Activated naive CD8-positive, alpha-beta T cell treated with anti-CD3 and anti-CD28 coated beads, Interleukin-2, amount 50 U/mL, for 16 hours (primary cell): ENCODE measurements around the gene ZNF512B.
A peak's percentile ranks its signal among the peaks of the same experiment; 100 is the strongest.
"Not testable (repeated sequence)": the region's sequence is repeated elsewhere in the genome, so short reads cannot be mapped to it uniquely, and the experiment has no call there.

Experiments used
- DNase-seq: peaks from one replicate; pipeline ENCODE4 v3.0.0-alpha.2; 2020; ENCODE audit warnings: low read depth, low spot score

The ZNF512B gene

DNA sequence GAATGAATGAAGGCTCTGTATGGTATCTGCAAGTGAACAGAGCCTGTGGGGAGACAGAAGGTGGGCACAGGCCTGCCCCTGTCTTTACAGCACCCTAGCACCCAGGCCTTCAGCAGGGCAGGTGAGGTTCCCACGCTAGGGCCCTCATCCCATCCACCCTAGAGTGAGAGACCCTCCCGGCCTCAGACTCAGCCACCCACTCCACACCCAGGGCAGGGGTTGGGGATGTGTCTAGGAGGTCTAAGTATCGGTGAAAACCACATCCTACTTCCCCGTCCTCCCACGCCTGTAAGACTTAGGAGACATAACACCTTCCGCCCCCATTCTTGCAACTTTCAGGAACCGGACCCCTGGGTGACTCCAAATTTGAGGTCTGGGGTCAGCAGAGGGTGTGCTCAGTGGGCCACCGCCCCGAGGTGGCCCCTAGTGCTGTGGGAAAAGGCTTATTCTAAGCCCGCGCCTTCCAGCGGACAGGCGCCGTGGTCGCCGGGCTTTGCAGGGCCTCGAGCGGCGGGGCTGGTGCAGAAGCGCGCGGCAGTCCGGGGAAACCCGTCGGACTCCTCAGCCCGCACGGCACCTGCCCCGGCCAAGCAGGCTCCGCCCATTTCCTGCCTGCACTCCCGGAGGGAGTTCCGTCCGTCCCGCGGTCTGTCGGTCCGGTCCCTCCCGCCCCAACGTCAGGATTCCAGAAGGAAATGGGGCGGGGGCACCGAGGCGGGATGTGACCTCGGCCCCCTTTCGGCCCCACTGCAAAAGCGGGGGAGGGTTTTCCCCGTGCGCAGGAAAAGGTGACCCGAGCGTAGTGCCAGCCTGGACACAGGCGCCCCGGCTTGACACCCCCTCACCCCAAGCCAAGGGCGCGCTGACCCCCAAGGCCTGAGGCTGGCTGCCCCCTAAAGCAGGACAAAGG, 8.8 kb upstream of the ZNF512B start:
- no peak for DNase-seq

DNA sequence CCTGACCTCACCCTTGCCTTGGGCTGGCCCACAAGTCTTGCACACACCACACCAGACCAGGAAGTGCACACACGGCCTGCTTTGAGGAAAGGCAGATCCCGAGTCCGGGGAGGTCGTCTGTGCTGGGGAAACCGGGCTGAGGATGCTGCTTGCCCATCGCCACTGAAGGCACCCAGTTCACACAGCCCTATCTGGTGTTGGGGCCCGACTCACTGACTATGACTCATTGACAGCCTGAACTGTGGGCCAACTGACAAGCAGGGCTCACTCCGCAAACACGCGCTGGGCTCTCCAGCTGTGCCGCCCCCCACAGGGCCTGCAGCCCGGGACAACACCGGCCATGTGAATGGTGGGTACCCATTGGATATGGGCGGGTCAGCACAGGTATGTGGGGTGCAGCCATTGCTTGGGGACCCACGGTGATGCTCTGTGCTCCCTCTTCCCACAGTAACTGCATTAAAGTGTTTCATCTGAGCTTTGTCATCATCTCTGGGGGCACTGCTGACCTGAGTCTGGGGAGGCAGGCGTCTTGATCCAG, 8.1 kb upstream of the ZNF512B start:
- no peak for DNase-seq

DNA sequence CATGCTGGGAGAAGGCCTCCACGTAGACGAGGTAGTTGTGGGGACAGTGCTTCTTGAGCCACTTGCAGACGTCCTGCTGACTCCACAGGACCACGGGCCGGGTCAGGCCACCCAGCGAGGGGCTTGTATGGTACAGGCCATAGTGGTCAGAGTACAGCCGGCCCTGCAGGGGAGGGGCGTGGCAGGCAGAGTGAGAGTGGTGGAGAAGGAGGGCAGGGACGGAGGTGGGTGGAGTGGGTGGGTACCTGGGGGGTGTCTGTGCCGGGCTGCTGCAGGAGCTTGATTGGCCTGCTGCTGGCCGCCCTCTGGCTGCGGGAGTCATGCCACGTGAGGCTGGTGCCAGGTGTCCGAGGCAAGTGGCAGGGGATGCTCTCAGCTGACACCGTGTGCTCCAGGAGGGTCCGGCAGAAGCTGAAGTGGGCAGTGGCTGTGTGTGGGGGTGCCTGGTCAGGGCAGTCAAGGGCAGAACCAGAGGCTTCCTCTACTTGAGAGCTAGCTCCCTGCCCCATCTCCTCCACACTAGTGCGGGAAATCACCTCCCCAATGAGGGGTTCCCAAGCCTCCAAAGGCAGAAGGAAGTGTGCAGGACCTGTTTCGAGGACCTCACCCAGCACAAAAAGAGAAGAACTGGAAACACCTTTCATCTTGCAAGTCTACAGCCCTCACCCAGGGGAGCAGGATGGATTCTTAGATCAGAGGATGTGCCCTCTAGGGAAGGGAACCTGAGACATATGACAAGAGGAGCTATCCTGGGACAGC, 7.4 kb upstream of the ZNF512B start:
- no peak for DNase-seq

DNA sequence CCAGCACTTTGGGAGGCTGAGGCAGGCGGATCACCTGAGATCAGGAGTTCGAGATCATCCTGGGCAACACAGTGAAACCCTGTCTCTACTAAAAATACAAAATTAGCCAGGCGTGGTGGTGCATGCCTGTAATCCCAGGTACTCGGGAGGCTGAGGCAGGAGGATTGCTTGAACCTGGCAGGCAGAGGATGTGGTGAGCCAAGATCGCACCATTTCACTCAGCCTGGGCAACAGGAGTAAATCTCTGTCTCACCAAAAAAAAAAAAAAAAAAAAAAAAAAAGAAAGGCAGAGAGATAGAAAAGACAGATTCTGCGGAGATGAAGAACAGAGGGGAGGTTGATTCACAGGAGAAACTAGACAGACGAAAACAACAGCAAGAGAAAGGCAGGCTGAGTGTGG, 6.8 kb upstream of the ZNF512B start:
- DNase-seq: not testable (repeated sequence)

DNA sequence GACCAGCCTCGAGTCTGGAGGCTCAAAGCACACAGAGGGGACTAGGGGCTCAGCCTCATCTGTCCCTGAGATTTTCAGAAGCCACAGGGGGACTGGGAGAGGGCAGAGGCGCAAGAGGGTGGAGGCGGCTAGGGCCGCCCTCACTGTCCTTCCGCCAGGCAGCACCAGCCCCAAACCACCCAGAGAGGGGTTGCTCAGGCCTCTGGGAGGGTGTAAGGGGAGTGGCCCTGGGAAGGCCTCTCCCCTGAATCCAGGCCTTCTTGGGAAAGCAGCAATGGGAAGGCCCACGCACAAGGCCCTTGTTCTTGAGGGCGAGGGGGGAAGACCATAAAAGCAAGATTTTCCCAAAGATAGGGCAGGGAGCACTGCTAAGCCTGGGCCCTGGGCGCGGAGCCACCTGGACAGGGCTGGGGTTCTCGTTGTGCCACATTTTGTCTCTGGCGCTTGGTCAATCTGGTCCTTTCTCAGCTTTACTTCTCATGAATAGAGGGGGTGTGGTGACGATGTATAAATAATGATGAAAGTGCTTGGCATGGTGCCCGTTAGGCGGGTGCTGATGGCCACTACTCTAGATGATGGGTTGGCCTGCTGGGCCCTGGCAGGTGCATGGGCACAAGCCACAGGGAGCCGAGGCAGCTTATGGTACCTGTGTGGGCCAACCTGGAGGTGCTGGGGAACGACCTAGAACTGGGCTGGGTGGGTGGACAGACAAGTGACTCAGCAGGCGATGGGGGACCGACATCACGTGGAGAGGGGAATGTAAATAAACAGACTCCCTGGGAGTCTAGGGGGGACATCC, 4.9 kb upstream of the ZNF512B start:
- DNase-seq: no peak

DNA sequence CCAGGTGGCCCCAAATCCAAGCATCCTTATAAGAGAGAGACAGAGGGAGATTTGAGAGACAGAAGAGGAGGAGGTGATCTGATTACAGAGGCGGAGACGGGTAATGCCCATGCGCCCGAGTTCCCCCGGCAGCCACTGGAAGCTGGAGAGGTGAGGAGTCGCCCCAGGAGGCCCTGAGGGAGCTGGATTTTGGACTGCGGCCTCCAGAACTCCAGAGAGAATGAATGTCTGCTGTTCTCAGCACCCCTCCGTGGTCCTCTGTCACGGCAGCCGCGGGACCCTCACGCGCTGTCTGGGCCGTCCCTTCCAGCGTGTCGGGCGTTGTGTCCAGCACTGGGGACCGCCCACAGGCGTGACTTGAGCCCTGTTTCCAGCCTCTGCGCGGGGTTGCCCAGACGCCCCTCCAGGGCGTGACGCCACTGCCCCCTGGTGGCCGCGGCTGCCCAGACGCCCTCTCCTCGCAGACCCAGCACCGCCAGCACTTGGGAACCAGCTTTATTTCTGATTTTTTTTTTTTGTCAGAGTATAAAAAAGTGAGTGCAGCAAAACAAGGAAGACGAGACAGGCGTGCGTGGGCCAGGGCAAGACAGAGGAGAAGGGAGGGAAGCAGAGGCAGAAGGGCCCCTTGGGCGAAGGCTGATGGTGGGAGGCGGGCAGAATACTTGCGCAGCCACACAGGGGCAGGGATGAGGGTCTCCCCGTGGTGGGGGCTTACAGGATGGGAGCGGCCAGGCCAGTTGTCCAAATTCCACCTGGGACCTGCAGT, 4.1 kb upstream of the ZNF512B start:
- DNase-seq: peak; percentile 62

DNA sequence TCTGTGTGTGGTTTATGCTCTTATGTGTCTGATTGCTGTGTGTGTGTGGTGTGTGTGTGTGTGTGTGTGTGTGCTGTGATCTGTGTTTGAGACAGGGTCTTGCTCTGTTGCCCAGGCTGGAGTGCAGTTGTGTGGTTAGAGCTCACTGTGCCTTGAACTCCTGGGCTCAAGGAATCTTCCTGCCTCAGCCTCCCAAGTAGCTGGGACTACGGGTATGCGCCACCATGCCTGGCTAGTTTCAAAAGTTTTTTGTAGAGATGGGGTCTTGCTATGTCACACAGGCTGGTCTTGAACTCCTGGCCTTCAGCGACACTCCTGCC, 3.4 kb upstream of the ZNF512B start:
- DNase-seq: no peak

DNA sequence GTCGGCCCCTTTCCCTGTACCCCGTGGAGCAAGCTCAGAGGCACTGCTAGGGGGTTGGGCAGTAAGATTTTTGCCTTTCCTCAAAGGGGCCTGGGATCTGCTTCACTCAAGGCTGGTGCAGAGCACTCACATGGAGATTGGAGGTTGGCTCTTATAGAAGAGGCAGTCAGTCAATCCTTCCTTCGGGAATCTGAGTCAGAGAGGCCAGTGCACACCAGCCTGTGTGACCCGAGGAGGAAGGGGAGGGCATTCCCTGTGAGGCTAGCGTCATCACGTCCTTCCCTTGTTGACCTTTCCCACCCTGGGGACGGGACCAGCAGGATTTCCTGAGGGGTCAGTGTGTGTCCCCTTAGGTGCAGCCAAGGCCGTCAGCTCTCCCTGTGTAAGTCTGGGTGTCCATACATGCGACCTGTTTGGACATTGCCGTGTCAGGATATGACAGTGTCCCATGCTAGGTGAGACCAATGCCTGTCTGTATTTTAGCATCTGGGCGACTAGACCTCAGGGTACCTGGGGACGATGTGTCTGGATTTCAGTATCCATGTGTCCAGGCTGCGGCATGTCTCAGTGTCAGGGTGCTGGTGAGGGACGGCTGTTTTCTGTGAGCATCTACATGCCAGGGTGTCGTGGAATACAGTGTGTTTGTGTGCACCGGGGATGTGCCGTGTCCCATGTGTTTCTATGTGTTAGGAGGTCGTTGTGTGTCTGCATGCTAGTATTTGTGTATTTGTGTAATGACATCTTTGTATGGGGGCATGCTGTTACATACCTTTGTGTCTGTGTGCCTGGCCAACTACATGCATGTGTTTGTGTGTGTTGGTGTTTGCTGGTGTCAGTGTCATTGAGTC, 2.8 kb upstream of the ZNF512B start:
- DNase-seq: no peak

DNA sequence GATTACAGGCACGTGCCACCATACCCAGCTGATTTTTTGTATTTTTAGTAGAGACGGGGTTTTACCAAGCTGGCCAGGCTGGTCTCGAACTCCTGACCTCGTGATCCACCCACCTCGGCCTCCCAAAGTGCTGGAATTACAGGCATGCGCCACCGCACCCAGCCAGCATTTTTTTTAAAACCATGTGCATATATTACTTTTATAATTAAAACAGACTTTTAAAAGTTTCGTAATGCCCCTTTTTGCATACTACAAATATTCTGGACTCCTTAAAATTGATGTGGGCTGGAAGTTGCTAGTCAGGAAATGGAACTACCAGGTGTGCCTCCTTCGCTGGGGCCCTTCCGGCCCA, 2.2 kb upstream of the ZNF512B start:
- not testable (repeated sequence) for DNase-seq

DNA sequence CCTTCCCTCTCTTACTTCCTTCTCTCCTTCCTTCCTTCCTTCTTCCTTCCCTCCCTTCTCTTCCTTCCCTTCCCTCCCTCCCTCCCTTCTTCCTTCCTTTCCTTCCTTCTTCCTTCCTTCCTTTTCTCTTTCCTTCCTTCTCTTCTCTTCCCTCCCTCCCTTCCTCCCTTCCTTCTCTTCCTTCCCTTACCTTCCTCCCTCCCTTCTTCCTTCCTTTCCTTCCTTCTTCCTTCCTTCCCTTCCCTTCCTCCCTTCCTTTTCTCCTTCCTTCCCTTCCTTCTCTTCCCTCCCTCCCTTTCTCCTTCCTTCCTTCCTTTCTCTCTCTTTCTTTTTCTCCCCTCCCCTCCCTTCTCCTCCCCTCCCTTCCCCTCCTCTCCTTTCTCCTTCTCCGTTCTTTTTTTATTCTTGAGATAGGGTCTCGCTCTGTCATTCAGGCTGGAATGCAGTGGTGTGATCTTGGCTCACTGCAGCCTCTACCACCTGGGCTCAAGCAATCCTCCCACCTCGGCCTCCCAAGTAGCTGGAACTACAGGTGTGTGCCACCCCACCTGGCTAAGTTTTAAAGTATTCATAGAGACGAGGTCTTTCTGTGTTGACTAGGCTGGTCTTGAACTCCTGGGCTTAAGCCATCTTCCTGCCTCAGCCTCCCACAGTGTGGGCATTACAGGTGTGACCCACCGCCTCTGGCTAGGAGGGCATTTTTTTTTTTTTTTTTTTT, 1.1 kb upstream of the ZNF512B start:
- DNase-seq: no peak

DNA sequence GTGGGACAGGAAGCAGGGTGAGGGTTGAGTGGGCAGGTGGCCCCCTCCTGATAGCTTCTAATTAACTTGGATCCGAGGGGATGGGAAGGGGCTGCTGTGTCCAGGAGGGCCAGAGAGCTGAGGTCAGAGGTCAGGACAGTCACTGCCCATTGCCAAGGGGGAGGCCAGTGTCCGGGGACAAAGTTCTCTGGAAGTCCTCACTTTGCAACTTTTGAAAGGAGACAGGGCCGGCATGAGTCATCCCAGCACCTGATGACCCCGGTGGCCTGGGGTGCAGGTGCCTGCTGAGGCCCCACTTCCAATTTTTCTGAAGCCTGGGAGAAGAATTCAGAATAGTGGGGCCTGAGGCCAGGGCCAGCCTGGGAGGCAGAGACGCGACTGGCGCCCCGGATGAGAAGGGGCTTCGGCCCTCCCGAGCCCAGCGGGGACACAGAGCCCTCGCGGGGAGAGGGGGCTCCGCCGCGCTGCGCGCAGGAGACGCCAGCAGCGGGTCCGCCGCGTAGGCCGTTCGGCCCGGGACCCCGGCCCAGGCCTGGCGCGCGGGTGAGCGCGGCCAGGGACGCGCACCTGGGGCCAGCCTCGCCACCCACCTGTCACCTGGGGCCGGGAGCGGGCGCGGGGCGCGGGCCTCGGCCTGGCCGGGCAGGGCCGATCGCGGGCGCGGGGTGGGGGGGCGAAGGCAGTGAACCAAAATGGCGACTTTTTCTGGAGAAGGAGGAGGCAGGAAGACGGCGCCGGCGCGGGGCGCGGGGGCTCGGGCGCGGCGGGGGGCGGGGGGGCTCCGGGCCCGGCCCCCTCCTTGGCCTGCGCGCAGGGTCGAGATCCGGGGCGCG, 586 bp downstream of the ZNF512B start:
- DNase-seq: no peak

DNA sequence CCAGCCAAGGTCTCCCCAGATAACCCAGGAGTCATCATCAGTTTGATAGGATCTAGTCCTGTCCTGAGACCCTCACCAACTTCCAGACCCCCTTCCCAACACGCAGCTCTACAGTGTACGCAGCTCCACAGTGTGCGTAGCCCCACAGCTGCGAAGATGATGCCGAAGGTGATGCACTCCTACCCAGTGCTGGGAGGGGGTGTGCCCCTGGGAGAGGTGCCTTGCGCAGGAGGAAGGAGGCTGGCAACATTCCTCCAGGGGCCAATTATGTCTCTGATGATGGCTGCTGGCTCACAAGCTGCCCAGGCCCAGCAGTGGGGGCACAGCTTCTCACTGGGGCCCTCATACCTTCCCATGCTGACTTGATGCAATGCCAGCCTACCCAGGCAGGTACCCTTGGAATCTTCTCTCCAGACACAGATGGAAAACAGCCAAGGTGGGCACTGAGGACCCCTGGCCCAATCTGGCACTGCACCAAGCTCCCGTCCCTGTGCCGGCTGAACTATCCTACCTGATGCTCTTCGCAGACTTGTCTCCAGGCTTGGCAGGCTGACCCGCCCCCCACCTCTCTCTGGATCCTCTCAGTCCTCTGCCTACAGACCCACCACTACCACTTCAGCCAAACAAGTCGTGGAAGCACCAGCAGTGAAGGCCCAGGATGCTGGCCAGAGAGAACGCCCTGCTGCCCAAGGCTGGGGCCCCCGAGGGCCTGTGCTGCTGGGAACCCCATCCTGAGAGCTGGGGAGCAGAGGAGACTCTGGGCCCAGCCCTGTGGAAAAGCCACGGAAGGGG, 1.4 kb downstream of the ZNF512B start:
- DNase-seq: no peak

DNA sequence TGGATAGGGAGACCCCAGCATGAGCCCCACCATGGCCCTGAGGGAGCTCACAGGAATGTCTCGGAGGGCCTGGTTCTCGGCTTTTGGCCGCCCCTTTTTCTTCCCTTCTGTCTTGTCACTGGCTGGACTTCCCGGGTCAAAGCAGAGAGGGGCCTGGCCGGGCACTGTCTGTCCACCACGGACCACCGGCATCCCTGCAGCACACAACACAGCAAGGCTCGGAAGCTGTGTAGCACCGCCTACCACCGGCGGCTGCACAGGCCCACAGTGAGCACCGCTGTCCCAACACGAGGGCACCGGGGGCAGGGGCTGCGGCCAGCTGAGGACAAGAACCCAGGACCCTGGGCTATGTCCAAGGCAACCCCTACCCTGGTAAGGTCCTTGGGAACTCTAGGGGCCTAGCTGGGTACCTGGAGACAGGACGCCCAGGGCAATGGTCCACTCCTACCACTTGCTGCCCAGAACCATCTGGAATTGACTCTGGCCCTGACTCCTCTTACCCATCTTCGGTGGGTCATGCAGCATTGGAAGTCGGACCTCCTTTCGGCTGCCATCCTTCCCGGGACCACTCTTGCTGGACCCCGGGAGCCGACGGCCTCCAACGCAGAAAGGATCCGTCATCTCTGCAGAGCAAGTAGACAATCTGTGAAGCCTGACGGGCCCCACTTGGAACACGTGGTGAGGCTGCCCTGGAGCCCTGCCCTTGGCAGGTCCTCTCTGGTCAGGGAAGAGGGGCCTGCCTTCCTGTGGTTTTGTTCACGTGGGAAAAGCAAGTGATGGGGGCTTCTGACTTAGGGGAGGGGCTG, 2.2 kb downstream of the ZNF512B start:
- no peak for DNase-seq

DNA sequence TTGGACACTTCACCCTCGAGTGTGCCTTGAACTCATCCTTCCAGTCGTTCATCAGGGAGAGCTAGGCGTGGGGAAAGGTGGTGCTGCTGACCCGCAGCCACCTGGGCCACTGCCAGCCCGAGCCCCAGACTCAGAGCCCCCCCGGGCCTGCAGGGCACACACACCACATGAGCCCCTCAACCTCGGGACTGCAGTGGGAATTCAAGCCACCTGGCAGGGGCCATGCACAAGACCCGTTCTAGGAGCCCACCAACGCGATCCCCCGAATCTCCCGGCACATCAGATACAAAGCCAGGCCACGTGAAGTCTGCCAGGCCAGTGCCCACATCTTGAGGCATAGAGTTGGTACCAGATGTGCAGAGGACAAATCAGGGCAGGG, 2.8 kb downstream of the ZNF512B start:
- DNase-seq: no peak

DNA sequence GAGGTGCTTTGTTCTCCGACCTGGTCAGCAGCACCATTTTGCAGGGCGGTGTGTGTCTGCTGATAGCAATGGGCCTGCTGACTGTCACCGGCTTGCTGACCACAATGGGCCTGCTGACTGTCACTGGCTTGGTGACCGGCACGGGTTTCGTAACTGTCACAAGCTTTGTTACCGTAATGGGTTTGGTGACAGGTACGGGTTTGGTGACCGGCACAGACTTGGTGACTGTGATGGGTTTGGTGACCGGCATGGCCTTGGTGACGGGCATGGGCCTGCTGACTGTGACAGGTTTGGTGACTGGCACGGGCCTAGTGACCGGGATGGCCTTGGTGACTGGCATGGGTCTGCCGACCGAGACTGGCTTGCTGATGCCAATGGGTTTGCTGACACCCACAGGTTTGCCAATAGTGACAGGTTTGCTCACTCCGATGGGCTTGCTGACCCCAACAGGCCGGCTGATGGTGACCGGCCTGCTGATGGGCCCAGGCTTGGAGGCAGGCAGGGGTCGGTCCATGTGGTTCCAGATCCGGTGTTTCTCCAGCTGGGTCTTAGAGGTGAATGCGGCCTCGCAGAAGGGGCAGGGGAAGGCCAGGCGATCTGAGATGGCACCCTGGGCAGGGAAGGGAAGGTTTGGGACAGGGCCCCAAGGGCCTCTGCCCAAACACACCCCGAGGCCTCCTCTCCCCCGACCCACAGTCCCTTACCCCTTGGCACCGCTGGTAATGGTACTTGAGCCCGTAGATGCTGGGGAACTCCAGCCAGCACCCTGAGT, 3.4 kb downstream of the ZNF512B start:
- DNase-seq: no peak

DNA sequence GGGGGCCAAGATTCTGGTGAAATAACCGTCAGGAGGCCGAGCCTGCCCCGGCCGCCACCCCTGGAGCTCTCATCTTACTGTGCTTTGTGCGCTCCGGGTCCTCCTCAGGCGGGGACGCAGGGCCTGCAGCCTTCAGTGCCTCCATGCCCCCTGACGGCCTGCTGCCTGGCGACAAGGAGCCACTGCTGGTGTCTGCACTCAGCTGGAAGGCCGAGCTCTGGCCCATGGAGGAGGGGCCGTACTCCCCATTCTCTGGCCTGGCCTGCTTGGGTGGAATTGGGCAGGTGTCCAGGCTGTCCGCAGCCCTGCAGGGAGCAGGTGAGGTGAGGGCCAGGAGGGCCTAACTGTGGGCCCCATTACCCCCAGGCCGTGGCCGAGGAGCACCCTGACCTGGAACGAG, 5.3 kb downstream of the ZNF512B start:
- no peak for DNase-seq
